H9 (cell line): ENCODE measurements around the gene SLC47A2. TPM values are rescaled to one million over a fixed set of nuclear protein-coding genes. Genes with fewer than 3 reads are reported as not detected.

Experiments used
- DNase-seq: peaks from one replicate; pipeline ENCODE4 v3.0.0-alpha.2; 2017
- H2AFZ ChIP-seq: one replicate; pipeline ENCODE4 v1.6.1; 2013; ENCODE audit warnings: mild to moderate bottlenecking, low read length, control low read depth, moderate library complexity
- H2AK5ac ChIP-seq: 2 replicates; pipeline ENCODE4 v1.6.1; 2013; ENCODE audit warnings: low read length, control low read depth, mixed read lengths; ENCODE audit not compliant: insufficient read length
- H2BK120ac ChIP-seq: one replicate; pipeline ENCODE4 v1.6.1; 2013; ENCODE audit warnings: low read depth, mild to moderate bottlenecking, low read length, control low read depth, inconsistent platforms; ENCODE audit not compliant: poor library complexity, severe bottlenecking
- H2BK12ac ChIP-seq: 2 replicates; pipeline ENCODE4 v1.6.1; 2013; ENCODE audit warnings: low read length, control low read depth, mixed read lengths, low read depth; ENCODE audit not compliant: insufficient read length
- H2BK15ac ChIP-seq: 2 replicates; pipeline ENCODE4 v1.6.1; 2013; ENCODE audit warnings: low read depth, low read length, control low read depth
- H2BK20ac ChIP-seq: one replicate; pipeline ENCODE4 v1.6.1; 2013; ENCODE audit warnings: low read depth, mild to moderate bottlenecking, low read length, control low read depth, inconsistent platforms; ENCODE audit not compliant: poor library complexity, severe bottlenecking
- H2BK5ac ChIP-seq: 2 replicates; pipeline ENCODE4 v1.6.1; 2013; ENCODE audit warnings: low read length, control low read depth, mixed read lengths; ENCODE audit not compliant: insufficient read length
- H3K14ac ChIP-seq: 2 replicates; pipeline ENCODE4 v1.6.1; 2013; ENCODE audit warnings: low read length, control low read depth; ENCODE audit not compliant: insufficient read depth
- H3K18ac ChIP-seq: 2 replicates; pipeline ENCODE4 v1.6.1; 2013; ENCODE audit warnings: low read depth, mild to moderate bottlenecking, mixed read lengths, low read length, control low read depth; ENCODE audit not compliant: insufficient read length
- H3K23ac ChIP-seq: 2 replicates; pipeline ENCODE4 v1.6.1; 2013; ENCODE audit warnings: low read length, control low read depth, mixed read lengths, low read depth; ENCODE audit not compliant: insufficient read length
- H3K23me2 ChIP-seq: 2 replicates; pipeline ENCODE4 v1.6.1; 2013; ENCODE audit warnings: low read depth, mild to moderate bottlenecking, mixed read lengths, low read length, control low read depth; ENCODE audit not compliant: insufficient read length, poor library complexity, severe bottlenecking
- H3K27ac ChIP-seq: 2 replicates; pipeline ENCODE4 v1.5.1; 2013; ENCODE audit warnings: low read length, control low read depth, mixed read lengths, low read depth; ENCODE audit not compliant: insufficient read length
- H3K27me3 ChIP-seq: 2 replicates; pipeline ENCODE4 v1.6.1; 2013; ENCODE audit warnings: low read length, control low read depth, inconsistent platforms; ENCODE audit not compliant: insufficient read depth
- H3K4ac ChIP-seq: 2 replicates; pipeline ENCODE4 v1.6.1; 2013; ENCODE audit warnings: low read depth, mild to moderate bottlenecking, control low read depth, inconsistent platforms, low read length, moderate library complexity
- H3K4me1 ChIP-seq: 2 replicates; pipeline ENCODE4 v1.6.1; 2013; ENCODE audit warnings: low read length, control low read depth, inconsistent platforms; ENCODE audit not compliant: insufficient read depth
- H3K4me2 ChIP-seq: 2 replicates; pipeline ENCODE4 v1.6.1; 2013; ENCODE audit warnings: low read length, control low read depth, mixed read lengths; ENCODE audit not compliant: insufficient read length, insufficient read depth
- H3K56ac ChIP-seq: 2 replicates; pipeline ENCODE4 v1.6.1; 2013; ENCODE audit warnings: low read depth, mild to moderate bottlenecking, mixed read lengths, low read length, control low read depth; ENCODE audit not compliant: insufficient read length
- H3K79me1 ChIP-seq: 2 replicates; pipeline ENCODE4 v1.6.1; 2013; ENCODE audit warnings: low read depth, mild to moderate bottlenecking, moderate library complexity, low read length, control low read depth, inconsistent platforms; ENCODE audit not compliant: insufficient read depth, poor library complexity, severe bottlenecking
- H3K79me2 ChIP-seq: 2 replicates; pipeline ENCODE4 v1.6.1; 2013; ENCODE audit warnings: low read length, control low read depth, inconsistent platforms; ENCODE audit not compliant: insufficient read depth
- H3K9ac ChIP-seq: 2 replicates; pipeline ENCODE4 v1.6.1; 2013; ENCODE audit warnings: low read length, control low read depth, mixed read lengths; ENCODE audit not compliant: insufficient read length; ENCODE audit errors: extremely low read depth
- H3K9me3 ChIP-seq: one replicate; pipeline ENCODE4 v1.6.1; 2013; ENCODE audit warnings: low read depth, low read length, inconsistent platforms; ENCODE audit not compliant: control insufficient read depth
- H3T11ph ChIP-seq: one replicate; pipeline ENCODE4 v1.6.1; 2013; ENCODE audit warnings: mild to moderate bottlenecking, low read length, control low read depth, inconsistent platforms
- H4K20me1 ChIP-seq: one replicate; pipeline ENCODE4 v1.6.1; 2013; ENCODE audit not compliant: control insufficient read depth, insufficient read length, insufficient read depth
- H4K5ac ChIP-seq: 2 replicates; pipeline ENCODE4 v1.6.1; 2013; ENCODE audit warnings: low read depth, mild to moderate bottlenecking, mixed read lengths, low read length, control low read depth; ENCODE audit not compliant: insufficient read length
- H4K8ac ChIP-seq: replicated peaks from 2 replicates; pipeline ENCODE4 v1.6.1; 2013; ENCODE audit warnings: low read length, control low read depth, mixed read lengths, low read depth; ENCODE audit not compliant: insufficient read length
- H4K91ac ChIP-seq: 2 replicates; pipeline ENCODE4 v1.6.1; 2013; ENCODE audit warnings: low read depth, mild to moderate bottlenecking, moderate library complexity, mixed read lengths, low read length, control low read depth; ENCODE audit not compliant: insufficient read length
- H3K27ac Mint-ChIP-seq, 3 experiments: 2 replicates in 2 of 3; 3 replicates in 1 of 3; pipeline ENCODE4 v1.8.0; 2020 to 2021; ENCODE audit warnings: mixed read lengths in 3 of 3, mild to moderate bottlenecking in 1 of 3, moderate library complexity in 1 of 3
- H3K27me3 Mint-ChIP-seq: 2 replicates; pipeline ENCODE4 v1.8.0; 2021; ENCODE audit warnings: low read depth, mild to moderate bottlenecking, moderate library complexity, mixed read lengths
- H3K36me3 Mint-ChIP-seq, 3 experiments: 2 replicates in 2 of 3; 3 replicates in 1 of 3; pipeline ENCODE4 v1.8.0; 2020 to 2021; ENCODE audit warnings: low read depth in 3 of 3, mixed read lengths in 3 of 3; ENCODE audit not compliant: insufficient read depth in 1 of 3
- H3K4me1 Mint-ChIP-seq, 2 experiments: 2 replicates each; pipeline ENCODE4 v1.8.0; 2020; ENCODE audit warnings: mixed read lengths in 2 of 2
- H3K4me3 Mint-ChIP-seq, 2 experiments: 2 replicates in 1 of 2; 3 replicates in 1 of 2; pipeline ENCODE4 v1.8.0; 2020 to 2021; ENCODE audit warnings: mild to moderate bottlenecking in 2 of 2, mixed read lengths in 2 of 2, moderate library complexity in 1 of 2
- H3K9me3 Mint-ChIP-seq, 2 experiments: 2 replicates in 1 of 2; 3 replicates in 1 of 2; pipeline ENCODE4 v1.8.0; 2020; ENCODE audit warnings: mild to moderate bottlenecking in 2 of 2, mixed read lengths in 2 of 2, moderate library complexity in 1 of 2
- CTCF ChIP-seq: fragments of 200-600 bp; sonication (generic); conservative IDR thresholded peaks from 3 replicates; pipeline ENCODE4 v1.8.0; 2021; ENCODE audit warnings: antibody characterized with exemption, mild to moderate bottlenecking
- WGBS: extraction: QIAGEN DNeasy Blood & Tissue Kit; methylation state at CpG from one replicate; pipeline ENCODE4 v1.1.7; 2013; ENCODE audit warnings: missing lambda C conversion rate, low lambda C conversion rate, mixed read lengths; ENCODE audit not compliant: insufficient read length; ENCODE audit errors: extremely low coverage; 5-methylcytosine and 5-hydroxymethylcytosine counted together
- total RNA-seq: library from RNA; stranded (reverse); gene quantifications from 2 replicates; pipeline ENCODE4 v1.2.1, GENCODE V29; 2021

Gene SLC47A2
- total RNA-seq, 1 experiment from 2014 or later: not detected

GRCh38 chr17:19743101-19744100, 27.0 kb upstream of the SLC47A2 start:
- no peak overlapping the region for H2BK15ac ChIP-seq
- no peak overlapping the region for H3K18ac ChIP-seq
- Mint-ChIP-seq H3K36me3 (no peaks in the 10 kb centered on the region; a peak in 1 of 7 replicates), H3K9me3 (peaks cover 0 to 3% of the 10 kb centered on the region in 2 experiments; a peak in 1 of 5 replicates), H3K27me3 (peaks cover 16% of the 10 kb centered on the region), H3K4me1 (peaks cover 12 to 17% of the 10 kb centered on the region in 2 experiments), H3K27ac (no peak overlapping the region), H3K4me3 (no peak overlapping the region)
- H3K79me2 ChIP-seq: no peaks in the 10 kb centered on the region
- H3K4me2 ChIP-seq: no peak overlapping the region
- no peak overlapping the region for H3K9ac ChIP-seq
- no peak overlapping the region for H4K8ac ChIP-seq
- H3K4me1 ChIP-seq: no peaks in the 10 kb centered on the region
- H3K23ac ChIP-seq: no peak overlapping the region
- H2BK5ac ChIP-seq: no peak overlapping the region
- H4K91ac ChIP-seq: no peak overlapping the region
- H2BK20ac ChIP-seq: no peak overlapping the region
- TF ChIP-seq CTCF: no peak
- no peak overlapping the region for H2BK12ac ChIP-seq
- H4K20me1 ChIP-seq: no peaks in the 10 kb centered on the region
- no peak for DNase-seq
- no peaks in the 10 kb centered on the region for H3K79me1 ChIP-seq
- no peak overlapping the region for H2AK5ac ChIP-seq
- H3T11ph ChIP-seq: no peak overlapping the region
- no CpG with 5 or more reads among the region's 34 CpGs for WGBS
- H2AFZ ChIP-seq: no peak overlapping the region
- H3K23me2 ChIP-seq: peaks cover 7% of the 10 kb centered on the region
- no peak overlapping the region for H3K14ac ChIP-seq
- no peak overlapping the region for H2BK120ac ChIP-seq
- H3K9me3 ChIP-seq: no peaks in the 10 kb centered on the region
- no peak overlapping the region for H3K27ac ChIP-seq
- no peak overlapping the region for H3K4ac ChIP-seq
- H3K27me3 ChIP-seq: no peaks in the 10 kb centered on the region; the same call in 1 of the 2 replicates
- no peak overlapping the region for H4K5ac ChIP-seq
- H3K56ac ChIP-seq: no peak overlapping the region
